ENCODE data around the gene ARHGEF7.

ARHGEF7 gene

DNA sequence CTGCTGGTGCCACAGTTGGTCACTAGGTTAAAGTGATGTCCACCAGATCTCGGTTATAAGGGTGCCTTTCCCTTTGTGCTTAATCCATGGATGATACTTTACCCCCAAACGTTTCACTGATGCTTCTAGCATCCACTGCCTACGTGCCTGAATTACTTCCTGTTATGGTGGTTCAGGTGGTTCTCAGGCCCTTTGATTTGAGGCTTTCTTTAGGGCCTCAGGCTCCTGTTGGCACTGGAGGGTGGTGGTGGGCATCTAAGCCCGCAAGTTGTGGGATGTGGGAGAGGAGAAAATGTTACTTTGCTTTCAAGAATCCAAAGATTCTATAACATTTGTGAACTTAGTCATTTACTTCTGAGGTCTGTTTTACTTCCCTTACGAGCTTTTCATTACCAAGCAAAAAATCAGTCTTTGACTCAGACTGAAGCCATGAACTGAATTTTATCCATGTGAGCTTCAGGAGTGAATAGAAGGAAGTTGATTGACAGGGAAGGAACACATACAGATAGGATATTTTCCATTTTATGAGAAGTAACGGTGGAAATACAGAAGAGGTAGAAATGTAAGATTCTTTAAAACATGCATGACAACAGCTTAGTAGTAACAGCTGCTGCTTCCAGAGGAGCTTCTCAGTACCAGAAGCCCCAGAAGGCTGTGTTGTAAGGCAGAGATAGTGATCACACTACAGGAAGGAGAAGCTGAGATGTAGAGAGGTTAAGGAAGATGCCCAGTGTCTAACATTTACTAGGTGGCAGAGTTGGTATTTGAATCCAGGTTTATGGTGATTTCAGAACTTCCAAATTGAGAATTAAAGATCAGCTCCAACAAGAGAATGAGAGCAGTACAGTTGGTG is 65.0 kb downstream of the ARHGEF7 start:
- no peak for DNase-seq (ENCODE audit: low read depth)
- H3K4me3 ChIP-seq (ENCODE audit: control insufficient read depth, low read depth, low read length): no peak overlapping the region
- TF ChIP-seq, protein P1, sequence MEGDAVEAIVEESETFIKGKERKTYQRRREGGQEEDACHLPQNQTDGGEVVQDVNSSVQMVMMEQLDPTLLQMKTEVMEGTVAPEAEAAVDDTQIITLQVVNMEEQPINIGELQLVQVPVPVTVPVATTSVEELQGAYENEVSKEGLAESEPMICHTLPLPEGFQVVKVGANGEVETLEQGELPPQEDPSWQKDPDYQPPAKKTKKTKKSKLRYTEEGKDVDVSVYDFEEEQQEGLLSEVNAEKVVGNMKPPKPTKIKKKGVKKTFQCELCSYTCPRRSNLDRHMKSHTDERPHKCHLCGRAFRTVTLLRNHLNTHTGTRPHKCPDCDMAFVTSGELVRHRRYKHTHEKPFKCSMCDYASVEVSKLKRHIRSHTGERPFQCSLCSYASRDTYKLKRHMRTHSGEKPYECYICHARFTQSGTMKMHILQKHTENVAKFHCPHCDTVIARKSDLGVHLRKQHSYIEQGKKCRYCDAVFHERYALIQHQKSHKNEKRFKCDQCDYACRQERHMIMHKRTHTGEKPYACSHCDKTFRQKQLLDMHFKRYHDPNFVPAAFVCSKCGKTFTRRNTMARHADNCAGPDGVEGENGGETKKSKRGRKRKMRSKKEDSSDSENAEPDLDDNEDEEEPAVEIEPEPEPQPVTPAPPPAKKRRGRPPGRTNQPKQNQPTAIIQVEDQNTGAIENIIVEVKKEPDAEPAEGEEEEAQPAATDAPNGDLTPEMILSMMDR (conservative IDR thresholded peaks at IDR 0.05; ENCODE audit: control insufficient read depth, insufficient read depth, low read depth, low read length): no peak

DNA sequence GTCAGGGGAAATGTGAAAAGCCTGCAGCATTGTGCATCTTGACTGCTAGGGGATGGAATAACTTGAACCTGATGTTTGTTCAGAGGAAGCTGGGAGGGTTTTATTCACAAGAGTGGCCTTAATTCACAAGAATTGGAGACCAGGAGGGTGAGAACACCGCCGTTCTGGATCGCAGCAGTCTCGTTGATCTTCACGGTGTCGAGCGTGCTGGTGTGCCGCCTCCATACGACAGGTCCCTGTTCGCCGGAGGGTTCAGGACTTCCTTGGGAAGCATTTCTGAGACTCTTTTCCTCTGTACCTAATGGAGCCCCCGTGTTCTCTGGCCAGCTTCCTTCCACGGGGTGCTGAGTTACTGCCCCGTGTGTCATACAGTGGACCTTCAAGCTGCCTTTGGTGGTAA is 66.9 kb downstream of the ARHGEF7 start:
- no peak overlapping the region for H3K4me3 ChIP-seq (ENCODE audit: control insufficient read depth, low read depth, low read length)
- TF ChIP-seq, protein P1 (conservative IDR thresholded peaks at IDR 0.05; ENCODE audit: control insufficient read depth, insufficient read depth, low read depth, low read length): no peak
- no peak for DNase-seq (ENCODE audit: low read depth)

DNA sequence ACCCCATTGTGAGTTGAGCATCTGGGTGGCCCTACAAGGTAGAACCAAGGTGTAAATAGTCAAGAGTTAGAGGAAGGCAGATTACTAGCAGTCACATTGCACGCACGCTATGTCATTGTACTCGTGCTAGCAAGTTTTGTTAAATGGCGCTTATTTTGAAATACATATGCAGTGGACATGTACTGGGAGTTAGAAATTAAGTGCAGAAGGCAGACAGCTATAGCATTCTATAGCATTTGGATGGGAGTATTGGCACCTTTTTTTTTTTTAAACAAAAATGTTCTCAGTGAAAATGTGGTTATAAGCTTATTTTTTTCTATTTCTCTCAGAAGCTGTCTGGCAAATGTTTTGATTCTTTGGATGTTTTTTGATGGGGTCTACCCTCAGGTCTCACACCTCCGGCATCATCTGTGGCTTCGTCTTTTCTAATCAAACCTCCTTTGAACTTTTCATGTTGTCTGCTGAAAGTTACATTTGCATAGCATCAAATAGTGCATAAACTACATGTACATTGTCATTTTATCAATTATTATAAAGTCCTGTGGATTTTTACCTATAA is 68.1 kb downstream of the ARHGEF7 start:
- no peak for DNase-seq (ENCODE audit: low read depth)
- TF ChIP-seq, protein P1 (conservative IDR thresholded peaks at IDR 0.05; ENCODE audit: control insufficient read depth, insufficient read depth, low read depth, low read length): no peak

DNA sequence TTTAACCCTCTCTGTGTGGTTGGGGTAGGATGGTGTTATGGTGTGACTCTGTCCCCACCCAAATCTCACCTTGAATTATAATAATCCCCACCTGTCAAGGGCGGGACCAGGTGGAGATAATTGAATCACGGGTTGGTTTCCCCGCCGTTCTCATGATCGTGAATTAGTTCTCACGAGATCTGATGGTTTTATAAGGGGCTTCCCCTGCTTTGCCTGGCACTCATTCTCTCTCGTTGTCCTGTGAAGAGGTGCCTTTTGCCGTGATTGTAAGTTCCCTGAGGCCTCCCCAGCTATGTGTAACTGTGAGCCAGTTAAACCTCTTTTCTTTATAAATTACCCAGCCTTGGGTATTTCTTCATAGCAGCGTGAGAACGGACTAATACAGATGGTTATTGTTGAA is 68.8 kb downstream of the ARHGEF7 start:
- no peak for DNase-seq (ENCODE audit: low read depth)
- TF ChIP-seq, protein P1 (conservative IDR thresholded peaks at IDR 0.05; ENCODE audit: control insufficient read depth, insufficient read depth, low read depth, low read length): no peak
- H3K4me3 ChIP-seq (ENCODE audit: control insufficient read depth, low read depth, low read length): no peak overlapping the region

More for the DNA sequence above, 68.1 kb downstream of the ARHGEF7 start:
- H3K4me3 ChIP-seq (ENCODE audit: control insufficient read depth, low read depth, low read length): no peak overlapping the region

DNA sequence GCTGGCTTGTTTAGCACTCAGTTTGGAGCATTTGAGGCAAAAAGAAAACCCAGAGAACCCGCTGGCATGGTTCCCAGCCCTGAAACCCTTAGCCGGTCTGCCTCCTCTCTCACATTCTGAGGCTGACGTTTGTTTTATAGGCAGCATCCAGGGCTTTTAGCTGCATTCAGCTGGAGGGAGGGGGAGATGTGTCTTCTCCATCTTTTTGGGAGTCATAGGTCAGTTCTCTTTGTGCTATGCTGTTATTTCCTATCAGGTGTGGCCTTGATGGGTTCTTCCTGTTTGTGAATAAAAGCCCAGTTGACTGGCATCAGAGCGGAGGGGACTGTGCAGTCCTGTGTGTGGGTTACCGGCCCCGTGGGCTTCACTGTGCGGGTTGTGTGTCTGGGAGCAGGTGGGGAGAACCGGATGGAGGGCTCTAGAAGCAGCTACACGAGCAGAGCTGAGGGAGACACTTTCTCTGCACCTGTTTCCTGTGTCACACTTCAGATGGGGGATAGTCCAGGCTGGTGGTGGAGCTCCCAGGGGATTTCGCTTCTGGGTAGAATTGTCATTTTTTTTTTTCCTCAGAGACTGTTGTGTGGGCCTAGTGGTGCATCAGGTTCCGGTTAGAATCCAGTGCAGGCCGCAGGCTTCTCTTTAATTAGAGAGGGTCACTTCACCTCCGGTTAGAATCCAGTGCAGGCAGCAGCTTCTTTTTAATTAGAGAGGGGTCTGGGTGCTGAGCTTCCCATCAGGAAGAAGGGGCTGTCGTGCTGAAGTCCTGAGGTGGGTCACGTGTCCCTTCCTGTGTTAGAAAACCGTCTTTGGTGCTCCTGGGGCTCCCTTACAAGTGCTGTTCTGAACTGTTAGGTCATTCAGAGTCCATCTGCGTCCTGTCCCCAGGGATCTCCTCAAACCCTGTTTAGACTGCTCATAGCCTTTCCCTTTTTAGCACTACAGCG is 69.6 kb downstream of the ARHGEF7 start:
- H3K4me3 ChIP-seq (ENCODE audit: control insufficient read depth, low read depth, low read length): no peak overlapping the region
- TF ChIP-seq, protein P1 (conservative IDR thresholded peaks at IDR 0.05; ENCODE audit: control insufficient read depth, insufficient read depth, low read depth, low read length): no peak
- DNase-seq (ENCODE audit: low read depth): peak; percentile 32

DNA sequence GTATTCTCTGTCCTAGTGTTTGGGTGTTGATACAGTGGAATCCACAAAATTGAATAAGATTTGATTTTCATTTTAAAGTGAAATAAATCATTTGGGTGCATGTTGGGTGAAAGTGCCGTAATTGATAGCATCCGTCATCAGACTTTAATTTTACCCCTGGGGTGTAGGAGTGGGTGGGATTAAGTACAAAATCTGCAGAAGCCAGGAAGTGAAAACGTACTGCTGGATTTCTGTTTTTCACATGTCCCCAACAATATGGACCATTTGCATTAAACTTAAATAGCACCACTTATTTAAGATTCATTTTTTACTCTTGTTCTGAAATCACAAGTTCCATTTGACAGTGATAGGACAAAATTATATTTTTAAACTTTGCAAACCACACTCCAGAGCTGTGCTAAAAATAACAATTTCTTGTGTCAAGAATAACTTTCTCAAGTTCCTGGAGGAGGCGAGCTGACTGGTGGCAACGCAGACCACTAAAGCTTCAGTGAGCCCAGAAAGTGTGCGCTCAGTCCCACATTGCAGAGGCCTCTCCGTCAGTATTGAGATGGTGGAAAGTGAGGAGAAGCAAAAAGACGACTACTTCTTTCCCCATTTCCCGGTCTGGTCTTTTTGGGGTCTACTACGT is 71.3 kb downstream of the ARHGEF7 start:
- no peak for DNase-seq (ENCODE audit: low read depth)
- no peak overlapping the region for H3K4me3 ChIP-seq (ENCODE audit: control insufficient read depth, low read depth, low read length)

More for the DNA sequence above, 71.3 kb downstream of the ARHGEF7 start:
- TF ChIP-seq, protein P1 (conservative IDR thresholded peaks at IDR 0.05; ENCODE audit: control insufficient read depth, insufficient read depth, low read depth, low read length): no peak
